HG02840 (cell line): ENCODE data around the gene IRAK3.
"Not testable (repeated sequence)": the region's sequence is repeated elsewhere in the genome, so short reads cannot be mapped to it uniquely, and the experiment has no call there.

Experiments used
- ATAC-seq: cut with Tn5 transposase; IDR thresholded peaks from one replicate; pipeline ENCODE4 v1.9.1; 2021; ENCODE audit warnings: mild to moderate bottlenecking, moderate library complexity, moderate number of reproducible peaks; ENCODE audit not compliant: unreplicated experiment, low FRiP score

Gene IRAK3

GRCh38 chr12:66169221-66170170 is 19.5 kb upstream of the IRAK3 start, which contains the start of gene TMBIM4:
TMBIM4 (minus strand) TSS chr12:66169996; CDS start chr12:66169951, 45 bp downstream.
- ATAC-seq: peak; percentile 91

GRCh38 chr12:66170606-66171005 is 18.4 kb upstream of the IRAK3 start:
- no peak for ATAC-seq

- ATAC-seq: not testable (repeated sequence)
These were observed 14.4 kb upstream of the IRAK3 start for GRCh38 chr12:66174391-66175325.

- no peak for ATAC-seq
These were observed 12.7 kb upstream of the IRAK3 start for GRCh38 chr12:66176105-66176900.

GRCh38 chr12:66182956-66183355 is 6.1 kb upstream of the IRAK3 start:
- no peak for ATAC-seq

GRCh38 chr12:66184822-66185221 is 4.2 kb upstream of the IRAK3 start:
- not testable (repeated sequence) for ATAC-seq

- no peak for ATAC-seq
These were observed 2.0 kb upstream of the IRAK3 start for GRCh38 chr12:66187036-66187435.

GRCh38 chr12:66187821-66188220 is 1.2 kb upstream of the IRAK3 start:
- no peak for ATAC-seq

- no peak for ATAC-seq
These were observed 451 bp downstream of the IRAK3 start for GRCh38 chr12:66189486-66189843.

GRCh38 chr12:66189889-66190288 is 875 bp downstream of the IRAK3 start:
- ATAC-seq: no peak

GRCh38 chr12:66190519-66191370 is 1.7 kb downstream of the IRAK3 start:
- ATAC-seq: peak; percentile 28

GRCh38 chr12:66191547-66192126 is 2.6 kb downstream of the IRAK3 start:
- no peak for ATAC-seq

GRCh38 chr12:66194122-66194521 is 5.1 kb downstream of the IRAK3 start:
- ATAC-seq: no peak

- no peak for ATAC-seq
These were observed 6.2 kb downstream of the IRAK3 start for GRCh38 chr12:66195242-66195641.

- ATAC-seq: peak; percentile 83
These were observed 7.8 kb downstream of the IRAK3 start for GRCh38 chr12:66196806-66197205.

GRCh38 chr12:66197495-66197921 is 8.5 kb downstream of the IRAK3 start:
- no peak for ATAC-seq

- ATAC-seq: no peak
These were observed 10.1 kb downstream of the IRAK3 start for GRCh38 chr12:66199141-66199540.

GRCh38 chr12:66199831-66200509 is 11.0 kb downstream of the IRAK3 start:
- ATAC-seq: no peak
